ENCODE results near the gene POLD2. TPM values are rescaled to one million over a fixed set of nuclear protein-coding genes. Genes with fewer than 3 reads are reported as not detected.
A peak's percentile ranks its signal among the peaks of the same experiment; 100 is the strongest.

The POLD2 gene
- total and polyA plus RNA-seq, 2 of the 4 experiments (the other 2 are of a cell fraction) = 142 to 163 TPM

DNA sequence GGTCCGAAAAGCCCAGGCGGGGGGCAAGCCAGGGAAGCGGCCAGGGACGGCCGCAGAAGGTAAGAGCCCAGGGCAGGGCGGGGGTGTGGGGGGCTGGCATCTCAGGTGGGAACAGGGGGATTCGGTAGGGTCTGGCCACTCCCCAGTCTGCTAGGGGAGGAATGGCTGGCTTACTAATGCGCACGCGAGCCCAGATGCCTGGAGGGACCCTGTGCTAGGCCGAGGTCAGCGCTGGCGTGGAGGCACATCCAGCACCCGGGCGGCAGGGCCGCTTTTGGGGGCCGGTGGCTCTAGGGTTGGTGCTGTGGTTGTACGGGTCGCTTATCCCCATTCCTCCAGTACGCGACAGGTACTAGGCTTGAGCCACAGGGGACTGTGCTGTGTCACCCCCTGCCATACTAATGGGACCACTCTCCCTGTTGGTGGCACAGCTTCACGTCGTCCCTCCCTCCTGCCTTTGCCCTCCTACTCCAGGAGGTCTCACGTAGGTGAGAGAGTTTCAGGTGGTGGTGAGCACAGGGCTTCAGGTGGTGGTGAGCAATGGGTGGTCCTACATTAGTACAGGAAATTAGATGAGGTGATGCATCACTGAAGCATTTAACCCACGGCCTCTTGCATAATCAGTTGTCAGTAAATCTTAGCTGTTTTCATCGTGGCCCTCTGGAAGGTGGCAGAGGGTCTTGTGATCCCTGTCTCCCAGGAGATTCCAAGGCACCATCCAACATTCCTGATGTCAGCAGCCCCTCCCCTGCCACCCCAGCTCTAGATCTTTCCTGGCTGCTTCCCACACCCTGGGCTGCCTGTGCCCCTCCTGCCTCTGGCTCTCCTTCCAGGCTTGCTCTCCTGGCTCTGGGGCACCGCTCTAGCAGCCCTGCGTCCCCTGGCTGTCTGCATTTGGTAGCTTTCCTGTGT lies 18.2 kb downstream of the POLD2 start:
- Histone ChIP-seq H3K23ac (ENCODE audit: low read depth, low read length) (peak overlapping the region; percentile 45; the same call in 1 of the 2 replicates), H3K4me2 (ENCODE audit: low read depth, low read length) (peak overlapping the region; percentile 13; the same call in 1 of the 2 replicates), H3K36me3 (ENCODE audit: control insufficient read depth, insufficient read depth, low read length) (no peaks in the 10 kb centered on the region), H3K4ac (ENCODE audit: low read depth, low read length) (peak overlapping the region; percentile 85), H3K4me3 (ENCODE audit: insufficient read depth, low read depth, low read length) (no peak overlapping the region), H2AK9ac (replicated peaks; ENCODE audit: low read depth, low read length, poor library complexity) (peak overlapping the region; percentile 94), H3K79me1 (ENCODE audit: low read depth in 1 of 2, low read length in 2 of 2) (no peaks in the 10 kb centered on the region; a peak in 1 of 4 replicates), H4K5ac (ENCODE audit: low read depth, low read length) (peak overlapping the region; percentile 19; the same call in 1 of the 2 replicates), H2BK120ac (ENCODE audit: low read depth, low read length) (peak overlapping the region; percentile 70), H3K27me3 (ENCODE audit: control insufficient read depth, insufficient read depth, low read length) (no peaks in the 10 kb centered on the region), H3K56ac (ENCODE audit: extremely low read depth, insufficient read depth, low read length) (0 out of 2 replicates have a peak overlapping the region, but pooled peaks have one; percentile 4), H3K18ac (ENCODE audit: low read depth, low read length) (peak overlapping the region; percentile 42), H2BK15ac (ENCODE audit: low read depth, low read length) (peak overlapping the region; percentile 29; the same call in 1 of the 3 replicates), H3K14ac (replicated peaks; ENCODE audit: low read depth, low read length) (peak overlapping the region; percentile 77), H4K8ac (ENCODE audit: low read depth in 2 of 2, low read length in 2 of 2) (peak overlapping the region in 1 of 2 experiments; percentile 28; a peak in 2 of 4 replicates), H2BK20ac (ENCODE audit: low read depth, low read length) (peak overlapping the region; percentile 86; the same call in 1 of the 2 replicates), H3K9ac (ENCODE audit: low read depth, low read length) (no peak overlapping the region), H3K9me3 (ENCODE audit: control insufficient read depth, insufficient read depth, low read length) (no peaks in the 10 kb centered on the region), H2BK5ac (ENCODE audit: low read depth, low read length, poor library complexity, severe bottlenecking) (no peak overlapping the region), H4K20me1 (ENCODE audit: insufficient read depth, low read length) (no peaks in the 10 kb centered on the region), H3K9me1 (ENCODE audit: insufficient read depth, low read length) (peaks cover 25% of the 10 kb centered on the region), H3K4me1 (ENCODE audit: control insufficient read depth, insufficient read depth, low read length) (peaks cover 33% of the 10 kb centered on the region), H4K91ac (ENCODE audit: insufficient read depth, low read depth, low read length) (peak overlapping the region; percentile 59), H3K27ac (ENCODE audit: insufficient read depth, low read length) (no peak overlapping the region), H2AK5ac (ENCODE audit: low read depth, low read length) (peak overlapping the region; percentile 87), H2AFZ (replicated peaks; ENCODE audit: low read length, poor library complexity) (peak overlapping the region; percentile 80)
- WGBS, 2 experiments (ENCODE audit: extremely low coverage in 2 of 2, insufficient read length in 1 of 2) = 39% methylated on average over 9 of the region's 28 CpGs; no CpG with 5 or more reads in 1 of the 2 experiments
- DNase-seq (peak; percentile 46), ATAC-seq (ENCODE audit: low read depth) (peak; percentile 22)
- ChIA-PET POLR2A (ENCODE audit: unreplicated experiment) (interaction anchor here (0.5 kb wide), 1 partner anchor 16 kb away, joined by 3 read pairs; no protein-coding TSS in a partner anchor), CTCF (no interaction called here)
- TF ChIP-seq CEBPB (IDR thresholded peaks at IDR 0.05; ENCODE audit: low read depth, low read length) (peak; percentile 91), RCOR1 (IDR thresholded peaks at IDR 0.05; ENCODE audit: insufficient replicate concordance, low read length) (no peak), FOS (IDR thresholded peaks at IDR 0.05; ENCODE audit: low read depth, low read length) (no peak)
- TF ChIP-seq, protein P1, sequence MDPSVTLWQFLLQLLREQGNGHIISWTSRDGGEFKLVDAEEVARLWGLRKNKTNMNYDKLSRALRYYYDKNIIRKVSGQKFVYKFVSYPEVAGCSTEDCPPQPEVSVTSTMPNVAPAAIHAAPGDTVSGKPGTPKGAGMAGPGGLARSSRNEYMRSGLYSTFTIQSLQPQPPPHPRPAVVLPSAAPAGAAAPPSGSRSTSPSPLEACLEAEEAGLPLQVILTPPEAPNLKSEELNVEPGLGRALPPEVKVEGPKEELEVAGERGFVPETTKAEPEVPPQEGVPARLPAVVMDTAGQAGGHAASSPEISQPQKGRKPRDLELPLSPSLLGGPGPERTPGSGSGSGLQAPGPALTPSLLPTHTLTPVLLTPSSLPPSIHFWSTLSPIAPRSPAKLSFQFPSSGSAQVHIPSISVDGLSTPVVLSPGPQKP (IDR thresholded peaks at IDR 0.05; ENCODE audit: borderline replicate concordance, low read depth, low read length) = no peak
- TF ChIP-seq, protein P2, sequence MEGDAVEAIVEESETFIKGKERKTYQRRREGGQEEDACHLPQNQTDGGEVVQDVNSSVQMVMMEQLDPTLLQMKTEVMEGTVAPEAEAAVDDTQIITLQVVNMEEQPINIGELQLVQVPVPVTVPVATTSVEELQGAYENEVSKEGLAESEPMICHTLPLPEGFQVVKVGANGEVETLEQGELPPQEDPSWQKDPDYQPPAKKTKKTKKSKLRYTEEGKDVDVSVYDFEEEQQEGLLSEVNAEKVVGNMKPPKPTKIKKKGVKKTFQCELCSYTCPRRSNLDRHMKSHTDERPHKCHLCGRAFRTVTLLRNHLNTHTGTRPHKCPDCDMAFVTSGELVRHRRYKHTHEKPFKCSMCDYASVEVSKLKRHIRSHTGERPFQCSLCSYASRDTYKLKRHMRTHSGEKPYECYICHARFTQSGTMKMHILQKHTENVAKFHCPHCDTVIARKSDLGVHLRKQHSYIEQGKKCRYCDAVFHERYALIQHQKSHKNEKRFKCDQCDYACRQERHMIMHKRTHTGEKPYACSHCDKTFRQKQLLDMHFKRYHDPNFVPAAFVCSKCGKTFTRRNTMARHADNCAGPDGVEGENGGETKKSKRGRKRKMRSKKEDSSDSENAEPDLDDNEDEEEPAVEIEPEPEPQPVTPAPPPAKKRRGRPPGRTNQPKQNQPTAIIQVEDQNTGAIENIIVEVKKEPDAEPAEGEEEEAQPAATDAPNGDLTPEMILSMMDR (conservative IDR thresholded peaks at IDR 0.05; ENCODE audit: low read depth, low read length) = no peak
- BruUV-seq (replicated peaks) = no TSS peak
- intact Hi-C loops (cut with micrococcal nuclease) = no loop called here
- dilution Hi-C loops (cut with HindIII; ENCODE audit: low sequenced_read_pairs, unreplicated experiment) = no loop called here
- in situ Hi-C loops (cut with MboI; ENCODE audit: low sequenced_read_pairs) = no loop called here
